Fibroblast of upper back skin (primary cell): ENCODE data around the gene TBXT.
A peak's percentile ranks its signal among the peaks of the same experiment; 100 is the strongest.
"Not testable (repeated sequence)": the region's sequence is repeated elsewhere in the genome, so short reads cannot be mapped to it uniquely, and the experiment has no call there.

ENCODE experiments used
- DNase-seq: peaks from one replicate; pipeline ENCODE4 v3.0.0-alpha.2; 2013

TBXT gene

DNA sequence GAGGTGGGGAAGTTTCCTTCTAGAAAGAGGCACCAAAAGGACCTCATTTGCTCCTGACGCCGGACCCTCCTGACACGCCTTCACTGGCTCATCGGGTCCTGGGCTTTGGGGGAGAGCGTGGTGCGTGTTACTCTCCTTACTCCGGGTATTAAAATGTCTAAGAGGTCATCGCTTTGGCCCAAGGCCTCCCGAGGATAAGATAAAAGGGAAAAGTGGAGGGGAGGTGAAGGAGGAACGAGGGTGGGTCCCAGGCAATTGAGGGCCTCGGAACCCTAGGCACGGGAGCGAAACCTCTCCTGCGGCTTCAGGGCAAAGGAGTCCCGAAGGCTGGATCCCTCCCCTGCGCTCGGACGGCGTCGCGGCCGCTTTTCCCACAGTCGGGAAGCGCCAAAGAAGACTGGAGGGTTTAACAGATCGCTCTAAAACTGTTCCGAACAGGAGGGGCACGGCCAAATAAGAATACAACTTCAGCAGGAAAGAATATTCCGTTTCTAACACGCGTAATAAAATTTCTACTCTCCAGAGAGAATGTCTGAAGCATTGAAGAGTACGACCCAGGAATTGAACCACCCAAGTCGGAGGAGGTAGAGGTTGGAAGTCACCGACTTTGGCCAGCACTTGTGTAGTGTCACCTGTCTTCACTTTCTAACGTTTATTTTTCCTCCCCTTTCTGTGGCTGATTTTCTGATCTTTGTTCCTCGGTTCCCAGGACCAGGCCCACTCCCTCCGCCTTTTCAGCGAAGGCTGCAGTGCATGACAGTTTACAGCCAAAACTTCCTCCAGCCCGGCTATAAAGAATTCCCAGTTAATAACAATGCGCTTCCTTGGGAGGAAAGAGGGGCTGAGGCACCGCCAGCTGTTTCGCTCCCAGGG, 2.1 kb upstream of the TBXT start:
- DNase-seq, result no peak

DNA sequence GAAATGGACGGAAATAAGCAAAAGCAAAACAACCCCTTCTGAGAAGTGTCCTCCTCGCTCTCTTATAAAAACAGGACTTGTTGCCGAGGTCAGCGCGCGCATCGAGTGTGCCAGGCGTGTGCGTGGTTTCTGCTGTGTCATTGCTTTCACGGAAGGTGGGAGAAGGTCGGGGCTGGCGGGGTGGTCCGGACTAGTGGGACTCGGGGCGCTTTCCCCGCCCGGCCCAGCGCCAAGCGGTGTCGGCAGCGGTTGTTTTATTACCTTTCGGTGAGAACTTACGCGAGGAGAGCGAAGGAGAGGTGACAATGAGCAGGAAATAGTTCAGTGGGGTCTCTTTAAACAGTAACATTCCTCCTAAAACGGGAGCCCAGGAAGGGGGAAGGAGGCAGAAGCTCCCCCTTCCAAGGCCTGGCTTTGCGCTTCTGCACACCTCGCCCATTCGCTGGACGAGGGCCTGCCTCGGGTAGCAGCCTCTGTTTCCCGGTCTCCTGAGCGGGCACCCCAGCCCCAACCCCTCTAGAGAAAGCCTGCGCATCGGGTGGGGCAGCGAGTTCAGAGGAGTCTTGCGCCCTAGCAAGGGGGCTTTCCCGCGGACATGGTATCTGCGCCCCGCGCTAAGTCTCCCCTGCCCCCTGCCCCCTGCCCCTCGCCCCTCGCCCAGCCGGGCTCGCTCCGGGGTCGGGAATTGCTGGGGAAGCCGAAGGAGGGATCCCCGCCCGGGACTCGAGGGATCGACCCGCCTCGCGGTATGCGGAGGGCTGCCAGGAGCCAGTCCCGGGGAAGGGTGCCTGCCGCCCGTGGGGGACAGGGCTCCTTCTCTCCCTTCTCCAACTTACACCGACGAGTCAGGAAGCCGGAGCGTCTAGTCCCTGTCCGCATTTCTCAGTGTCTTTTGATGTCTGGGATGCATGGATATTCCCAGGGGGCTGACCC, 1.2 kb upstream of the TBXT start:
- no peak for DNase-seq

DNA sequence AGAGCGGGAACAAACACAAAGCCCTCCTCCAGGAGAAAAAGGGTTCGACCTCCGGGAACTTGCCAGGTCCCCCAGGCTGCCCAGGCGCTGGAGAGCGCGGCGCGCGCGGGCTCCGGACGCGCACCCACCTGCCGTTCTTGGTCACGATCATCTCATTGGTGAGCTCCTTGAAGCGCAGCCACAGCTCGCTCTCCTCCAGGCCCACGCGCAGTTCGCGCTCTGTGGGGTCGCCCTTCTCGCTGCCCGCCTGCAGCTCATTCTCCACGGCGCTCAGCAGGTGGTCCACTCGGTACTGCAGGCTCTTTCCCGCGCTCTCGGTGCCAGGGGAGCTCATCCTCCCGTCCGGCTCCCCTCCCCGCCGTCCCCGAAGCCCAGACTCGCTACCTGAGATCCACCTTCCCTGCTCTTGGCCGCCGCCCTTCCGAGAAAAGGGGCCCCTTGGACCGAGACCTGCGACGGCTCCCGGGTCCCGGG, 356 bp downstream of the TBXT start:
- DNase-seq, result no peak

DNA sequence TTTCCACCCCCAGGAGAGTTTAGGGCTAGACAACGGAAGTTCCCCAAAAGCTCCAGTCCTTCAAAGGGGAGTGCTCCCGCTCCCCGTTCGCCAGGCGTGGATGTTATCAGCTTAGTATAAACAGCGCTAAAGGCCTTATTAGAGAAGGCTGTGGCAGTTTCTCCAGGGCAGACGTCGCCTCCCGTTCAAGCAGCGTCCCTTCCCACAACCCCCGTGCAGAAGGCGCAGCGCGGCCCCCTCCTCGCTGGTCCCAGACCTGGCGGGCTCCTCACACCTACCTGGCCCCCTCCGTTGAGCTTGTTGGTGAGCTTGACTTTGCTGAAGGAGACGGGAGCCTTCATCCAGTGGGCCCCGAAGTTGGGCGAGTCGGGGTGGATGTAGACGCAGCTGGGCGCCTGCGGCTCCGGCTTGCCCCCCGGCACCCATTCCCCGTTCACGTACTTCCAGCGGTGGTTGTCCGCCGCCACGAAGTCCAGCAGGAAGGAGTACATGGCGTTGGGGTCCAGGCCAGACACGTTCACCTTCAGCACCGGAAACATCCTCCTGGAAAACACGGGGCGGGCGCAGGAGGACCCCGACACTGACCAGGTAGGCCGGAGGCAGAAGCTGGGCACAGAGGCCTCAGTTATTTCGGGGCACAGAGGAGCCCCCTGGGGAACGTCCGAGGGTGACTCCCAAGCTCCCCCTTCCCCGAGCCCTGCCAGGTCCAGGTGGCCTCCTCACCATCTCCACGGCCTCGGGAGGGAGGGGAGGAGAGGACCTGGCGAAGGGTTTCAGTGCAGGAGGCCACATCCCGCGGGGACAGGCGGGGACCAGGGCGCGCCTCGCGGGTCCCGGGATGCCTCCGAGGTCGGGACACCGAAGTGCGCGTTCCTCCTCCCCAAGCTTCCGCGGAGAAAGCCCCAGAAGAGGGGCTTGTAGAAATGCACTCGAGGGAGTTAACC, 1.1 kb downstream of the TBXT start:
- no peak for DNase-seq

DNA sequence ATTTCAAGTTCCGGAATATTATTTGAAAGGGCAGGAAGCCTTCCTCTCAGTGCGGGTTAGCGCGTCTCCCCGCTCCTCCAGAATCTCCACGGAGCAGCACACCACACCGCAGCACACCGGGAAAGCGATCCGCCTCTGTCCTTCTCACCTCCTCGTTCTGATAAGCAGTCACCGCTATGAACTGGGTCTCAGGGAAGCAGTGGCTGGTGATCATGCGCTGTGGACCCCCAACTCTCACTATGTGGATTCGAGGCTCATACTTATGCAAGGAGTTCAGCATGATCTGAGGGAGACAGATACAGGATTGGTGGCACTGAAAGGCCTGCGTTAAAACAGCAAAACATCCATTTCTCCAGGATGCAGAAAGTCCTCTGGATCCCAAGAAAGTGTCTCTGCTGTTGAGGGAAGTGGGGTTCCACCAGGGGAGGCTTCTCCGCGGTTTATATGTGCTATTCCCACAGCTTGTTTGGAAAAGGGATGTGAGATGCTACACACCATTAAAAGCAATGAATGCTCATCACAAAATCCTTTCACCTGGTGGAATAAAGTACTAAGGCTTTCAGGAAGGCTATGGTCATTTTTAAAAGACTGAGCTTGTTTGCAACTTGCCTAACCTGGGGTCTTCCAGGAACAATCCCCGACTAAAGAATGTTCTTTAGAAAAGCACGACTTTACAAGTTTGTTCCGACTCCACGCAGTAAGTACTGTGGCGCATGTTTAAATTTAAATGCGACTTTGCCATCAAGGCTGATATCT, 1.9 kb downstream of the TBXT start:
- DNase-seq, result no peak

DNA sequence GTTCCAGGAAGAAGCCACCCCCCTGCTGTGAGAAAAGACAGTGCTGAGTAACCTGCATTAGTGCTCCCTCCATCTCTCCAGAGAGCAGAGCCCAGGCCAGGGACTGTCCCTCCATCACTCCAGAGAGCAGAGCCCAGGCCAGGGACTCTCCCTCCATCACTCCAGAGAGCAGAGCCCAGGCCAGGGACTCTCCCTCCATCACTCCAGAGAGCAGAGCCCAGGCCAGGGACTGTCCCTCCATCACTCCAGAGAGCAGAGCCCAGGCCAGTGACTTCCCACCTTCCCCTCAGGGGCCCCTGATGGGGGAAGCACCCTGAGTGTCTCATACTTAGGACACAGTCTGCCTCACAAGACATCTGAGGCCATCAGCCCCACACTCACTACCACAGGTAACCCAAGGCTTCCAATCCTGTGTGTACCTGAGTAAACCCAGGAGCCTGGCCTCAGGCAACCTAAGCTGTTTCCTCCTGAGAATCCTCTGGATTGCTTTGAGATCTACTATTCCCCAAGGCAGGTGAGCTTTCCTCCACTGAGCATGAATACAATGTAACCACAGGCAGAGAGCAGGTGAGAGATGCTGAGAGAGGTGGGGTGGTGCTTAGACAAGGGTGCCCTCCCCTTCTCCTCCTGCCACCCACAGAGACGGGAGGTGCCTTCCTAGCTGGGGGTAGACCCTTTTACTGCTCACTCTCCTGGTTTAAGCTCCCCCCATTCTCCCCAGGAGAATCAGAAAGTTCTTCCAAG, 4.9 kb downstream of the TBXT start:
- DNase-seq, result no peak

DNA sequence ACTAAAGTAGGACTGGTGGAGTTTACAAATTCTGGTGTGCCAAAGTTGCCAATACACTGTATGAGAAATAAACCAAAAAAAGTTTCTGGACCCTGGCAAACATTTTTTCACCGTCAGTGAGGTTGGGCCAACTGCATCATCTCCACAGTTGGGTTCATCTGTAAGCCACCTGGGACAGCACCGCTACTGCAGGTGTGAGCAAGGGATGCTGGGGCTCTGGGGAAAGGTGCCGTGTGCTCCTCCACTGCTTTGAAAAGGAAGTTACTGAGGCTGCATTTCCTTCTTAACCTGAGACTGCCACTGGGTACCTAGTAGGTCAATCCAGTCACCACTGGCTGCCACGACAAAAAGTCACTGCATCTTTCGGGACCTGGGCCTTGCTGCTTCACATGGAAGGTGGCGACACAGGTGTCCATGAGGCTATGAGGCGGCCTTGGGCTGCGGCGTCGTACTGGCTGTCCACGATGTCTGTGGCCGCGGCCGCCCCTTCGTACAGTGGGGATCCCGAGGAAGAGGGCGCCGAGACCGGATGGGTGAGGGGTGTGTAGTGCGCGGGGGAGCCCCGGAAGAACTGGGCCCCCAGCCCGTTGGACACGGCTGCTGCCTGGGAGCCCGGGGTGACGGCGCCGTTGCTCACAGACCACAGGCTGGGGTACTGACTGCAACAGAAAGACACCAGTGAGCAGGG, 9.6 kb downstream of the TBXT start:
- DNase-seq, result no peak

DNA sequence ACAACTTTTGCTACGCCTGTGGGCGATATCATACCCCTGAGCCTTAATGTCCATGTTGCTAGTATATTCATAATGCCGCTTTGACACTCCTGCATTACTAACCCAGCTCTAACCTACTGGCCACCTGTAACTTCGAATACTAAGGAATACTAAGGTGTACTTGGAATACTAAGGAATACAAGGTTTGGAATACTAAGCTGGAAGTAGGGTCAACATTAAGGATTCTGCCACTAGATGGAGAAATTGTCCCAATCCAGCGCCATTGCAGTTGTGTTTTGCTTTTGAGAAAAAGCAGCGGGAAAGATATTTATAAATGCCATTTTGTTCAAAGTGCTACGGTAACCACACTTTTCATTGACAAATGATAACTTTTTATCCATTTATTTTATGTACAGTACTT, 10.7 kb downstream of the TBXT start:
- peak; percentile 9 for DNase-seq

DNA sequence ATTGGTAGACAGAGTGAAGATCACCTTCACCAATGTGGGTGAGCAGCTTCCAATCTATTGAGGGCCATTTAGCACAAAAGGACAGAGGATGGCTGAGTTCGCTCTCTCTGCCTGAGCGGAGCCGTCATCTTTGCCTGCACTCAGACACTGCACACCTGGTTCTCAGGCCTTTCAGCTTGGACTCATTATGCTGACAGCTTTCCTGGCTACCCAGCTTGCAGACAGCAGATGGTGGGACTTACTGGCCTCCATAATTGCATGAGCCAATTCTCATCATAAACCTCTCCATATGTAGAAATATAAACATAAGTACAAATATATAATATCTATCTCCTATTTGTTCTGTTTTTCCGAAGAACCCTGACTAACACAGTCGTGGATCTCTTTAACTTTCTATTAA, 13.7 kb downstream of the TBXT start:
- DNase-seq, result no peak

DNA sequence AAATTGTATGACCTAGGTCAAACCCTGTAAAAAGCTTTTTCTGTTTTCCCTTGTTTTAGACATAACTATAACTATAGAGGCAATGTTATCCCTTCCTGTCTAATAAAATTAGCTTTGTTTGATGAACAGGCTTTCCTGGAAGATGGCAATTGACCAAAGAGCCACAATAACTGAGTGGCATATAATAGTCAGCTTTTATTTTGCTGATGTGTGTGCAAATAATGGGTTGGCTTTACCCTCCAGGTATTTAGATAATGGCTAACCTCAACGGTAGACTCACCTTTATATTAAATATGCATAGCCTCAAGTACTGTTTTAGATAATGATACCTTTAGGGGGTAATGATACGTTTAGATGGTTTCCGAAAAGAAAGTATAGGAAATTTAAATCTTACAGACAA, 15.0 kb downstream of the TBXT start:
- no peak for DNase-seq

DNA sequence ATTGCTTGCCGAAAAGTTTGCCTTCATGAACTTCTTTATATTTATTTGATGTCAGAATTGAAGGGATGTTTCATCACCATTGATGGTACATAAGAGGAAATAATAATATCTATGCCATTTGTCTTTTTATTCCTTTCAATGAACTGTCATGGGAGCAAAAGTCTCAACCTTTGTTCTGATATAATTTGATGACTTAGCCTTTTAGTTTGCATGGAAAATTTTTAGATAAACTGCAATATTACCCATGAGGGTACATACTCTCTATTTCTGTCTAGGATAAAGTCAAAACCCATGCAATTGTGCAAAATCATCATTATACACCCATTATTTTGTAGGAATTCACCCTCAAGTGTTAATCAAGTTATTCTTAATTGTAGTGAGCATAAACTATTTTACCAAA, 15.9 kb downstream of the TBXT start:
- DNase-seq, result no peak

DNA sequence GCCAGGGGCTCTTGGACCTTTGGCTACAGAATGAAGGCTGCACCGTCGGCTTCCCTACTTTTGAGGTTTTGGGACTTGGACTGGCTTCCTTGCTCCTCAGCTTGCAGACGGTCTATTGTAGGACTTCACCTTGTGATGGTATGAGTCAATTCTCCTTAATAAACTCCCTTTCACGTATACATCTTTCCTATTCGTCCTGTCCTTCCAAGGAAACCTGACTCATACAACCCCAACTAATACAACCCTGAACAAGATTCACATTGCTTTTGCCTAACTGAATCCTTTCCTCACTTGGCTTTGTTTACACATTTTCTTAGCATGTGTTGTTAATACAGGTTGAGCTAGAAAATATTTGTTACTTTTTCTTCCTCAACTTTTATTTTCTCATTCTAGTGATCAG, 21.9 kb downstream of the TBXT start:
- DNase-seq, result no peak

DNA sequence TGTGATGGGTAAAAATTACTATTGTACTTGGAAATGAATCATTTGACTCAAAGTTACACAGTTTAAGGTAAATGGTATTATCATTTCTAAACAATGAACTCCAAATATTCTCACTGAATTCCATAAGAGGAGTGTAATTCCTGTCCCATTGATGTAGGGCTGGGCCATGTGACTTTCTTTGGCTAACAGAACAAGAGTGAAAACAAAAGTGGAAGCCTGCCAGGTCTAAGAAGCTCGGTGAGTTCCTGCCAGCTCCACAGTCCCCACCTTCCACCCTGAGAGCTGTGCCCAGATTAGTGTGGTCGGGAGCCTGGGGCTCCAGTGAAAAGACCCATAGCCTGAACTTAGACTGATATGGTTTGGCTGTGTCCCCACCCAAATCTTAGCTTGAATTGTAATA, 24.6 kb downstream of the TBXT start:
- no peak for DNase-seq

DNA sequence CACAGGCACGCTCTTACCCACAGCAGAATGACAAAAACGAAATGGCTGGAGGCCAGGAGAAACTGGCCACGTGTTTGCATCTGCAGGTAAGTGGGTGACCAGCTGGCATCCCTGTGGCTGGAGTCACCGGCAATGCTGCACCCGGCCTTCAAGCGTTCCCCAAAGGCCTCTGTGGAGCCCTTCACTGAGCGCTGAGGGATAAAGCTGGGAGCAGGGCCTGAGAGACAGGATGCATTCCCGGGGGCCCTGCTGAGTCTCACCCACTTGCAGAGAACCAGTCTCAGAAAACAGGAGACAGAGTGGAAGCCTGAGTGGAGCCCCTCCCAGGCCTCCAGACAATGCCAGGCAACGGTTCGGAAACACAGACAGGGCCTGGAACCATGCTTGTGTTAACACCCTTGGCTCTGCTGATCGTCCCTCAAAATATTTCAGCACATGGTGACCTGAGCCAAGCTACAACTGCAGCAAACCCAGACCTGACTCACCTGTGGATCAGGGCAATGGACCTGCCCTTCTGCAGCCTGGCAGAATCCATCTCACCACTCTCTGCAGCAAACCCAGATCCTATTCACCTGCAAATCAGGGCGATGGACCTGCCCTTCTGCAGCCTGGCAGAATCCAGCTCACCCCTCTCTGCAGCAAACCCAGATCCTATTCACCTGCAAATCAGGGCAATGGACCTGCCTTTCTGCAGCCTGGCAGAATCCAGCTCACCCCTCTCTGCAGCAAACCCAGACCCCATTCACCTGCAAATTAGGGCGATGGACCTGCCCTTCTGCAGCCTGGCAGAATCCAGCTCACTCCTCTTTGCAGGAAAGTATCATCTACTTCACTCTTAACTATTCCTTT, 39.8 kb downstream of the TBXT start:
- no peak for DNase-seq

DNA sequence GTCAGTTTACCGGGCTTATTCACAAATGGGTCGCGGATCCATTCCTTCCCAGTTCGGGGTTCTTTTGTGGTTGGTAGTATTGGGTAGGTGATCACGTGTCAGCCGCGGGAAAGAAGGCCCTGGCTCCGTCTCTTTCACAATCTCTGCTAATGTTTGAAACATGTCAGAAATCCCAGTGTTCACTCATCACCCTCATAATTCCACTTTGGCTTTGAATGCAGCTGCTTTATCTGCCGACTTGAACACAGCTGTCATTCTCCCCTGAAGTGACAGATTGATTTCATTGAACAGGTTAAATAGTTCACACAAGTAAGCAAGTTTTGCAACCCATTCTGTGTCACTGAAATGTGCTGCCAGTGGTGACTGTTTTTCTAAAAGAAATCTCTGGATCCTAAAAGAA, 44.5 kb downstream of the TBXT start:
- DNase-seq, result not testable (repeated sequence)

DNA sequence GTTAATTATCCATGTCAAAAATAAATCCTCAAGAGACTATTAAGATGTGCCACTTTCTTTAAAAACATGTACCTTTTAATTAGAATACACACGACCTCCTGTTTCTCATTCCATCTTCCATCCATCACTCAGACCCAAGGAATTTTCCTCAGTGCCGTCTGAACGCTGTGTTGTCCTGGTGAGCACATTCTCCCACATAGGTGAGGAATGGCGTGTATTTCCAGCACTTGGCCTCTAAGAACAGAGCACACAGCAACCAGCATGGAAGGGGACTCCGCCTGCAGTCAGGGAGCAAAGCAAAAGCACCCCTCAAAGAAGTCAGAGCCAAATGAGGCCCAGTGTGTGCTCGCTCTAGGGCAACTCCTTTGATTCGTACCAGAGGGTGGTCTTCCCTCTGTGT, 45.9 kb downstream of the TBXT start:
- no peak for DNase-seq

DNA sequence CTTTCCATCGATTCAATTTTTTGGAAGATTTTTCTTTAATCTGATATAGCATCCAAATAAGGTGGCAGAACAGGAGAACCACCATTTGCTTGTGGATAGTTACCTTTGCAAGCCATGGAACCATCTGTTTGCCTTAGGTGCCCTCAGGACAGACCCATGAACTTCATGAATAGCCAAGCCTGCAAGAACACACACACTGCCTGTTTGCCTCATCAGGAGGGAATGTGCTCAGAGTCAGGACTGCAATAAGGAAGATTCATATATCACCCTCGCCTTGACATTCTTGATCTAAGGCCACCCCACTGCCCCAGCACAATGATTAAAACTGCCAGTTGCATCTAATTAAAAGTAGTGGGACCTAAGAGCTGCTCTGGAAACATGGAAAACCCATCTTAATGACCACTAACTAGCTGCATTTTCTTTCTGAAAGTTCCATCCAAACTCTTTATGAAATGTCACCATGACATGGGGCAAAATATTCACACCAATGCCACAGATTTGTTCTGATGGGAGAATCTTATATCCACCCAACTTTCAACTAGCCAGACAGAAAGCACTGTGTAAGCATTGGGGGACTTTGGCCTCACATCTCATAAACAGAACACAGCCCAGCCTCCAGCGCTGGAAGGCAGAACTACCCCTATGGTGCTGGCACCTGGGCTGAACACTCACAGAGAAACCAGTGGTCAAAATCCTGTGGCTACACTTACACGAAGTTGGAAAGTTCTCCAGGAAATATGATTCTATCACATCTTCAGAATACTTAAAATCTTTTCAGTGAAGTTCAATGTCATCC, 48.3 kb downstream of the TBXT start:
- peak; percentile 3 for DNase-seq

DNA sequence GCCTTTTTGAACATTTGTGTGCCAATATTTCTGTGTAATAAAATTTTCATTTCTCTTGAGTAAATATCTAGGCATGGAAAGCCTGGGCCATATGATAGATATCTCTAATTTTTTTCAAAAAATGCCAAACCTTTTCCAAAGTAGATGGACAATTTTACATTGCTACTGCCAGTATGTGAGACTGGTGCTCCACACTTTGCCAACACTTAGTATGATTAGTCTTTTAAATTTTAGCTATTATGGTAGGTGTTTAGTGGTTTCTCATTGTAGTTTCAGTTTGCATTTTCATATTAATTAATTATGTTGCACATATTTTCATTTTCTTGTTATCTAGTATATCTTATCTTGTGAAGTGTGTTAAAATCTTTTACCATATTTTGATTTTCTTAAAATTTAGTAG, 52.0 kb downstream of the TBXT start:
- DNase-seq, result no peak

DNA sequence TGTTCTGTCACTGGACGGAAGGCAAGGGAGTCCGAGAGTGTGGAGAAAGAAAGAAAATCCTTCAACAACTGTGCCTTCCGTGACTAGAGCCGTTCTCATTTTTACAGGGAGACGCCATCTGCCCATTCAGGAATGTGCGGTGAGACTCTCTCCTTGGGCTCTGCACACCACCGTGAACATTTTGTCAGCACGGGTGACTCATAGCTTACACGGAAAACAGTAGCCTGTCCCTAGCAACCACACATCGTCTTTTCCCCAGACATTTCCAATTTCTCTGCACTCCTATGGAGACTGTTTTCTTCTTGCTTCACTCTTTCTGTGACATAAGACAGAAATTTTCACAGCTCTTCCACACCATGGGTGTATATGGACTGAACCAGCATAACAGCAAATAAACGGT, 55.1 kb downstream of the TBXT start:
- DNase-seq, result peak; percentile 68
